GM21786 (cell line): ENCODE results near the gene CAPZB.

Experiments used
- ATAC-seq: cut with Tn5 transposase; IDR thresholded peaks from one replicate; pipeline ENCODE4 v1.9.1; 2021; ENCODE audit not compliant: unreplicated experiment

Gene CAPZB

DNA sequence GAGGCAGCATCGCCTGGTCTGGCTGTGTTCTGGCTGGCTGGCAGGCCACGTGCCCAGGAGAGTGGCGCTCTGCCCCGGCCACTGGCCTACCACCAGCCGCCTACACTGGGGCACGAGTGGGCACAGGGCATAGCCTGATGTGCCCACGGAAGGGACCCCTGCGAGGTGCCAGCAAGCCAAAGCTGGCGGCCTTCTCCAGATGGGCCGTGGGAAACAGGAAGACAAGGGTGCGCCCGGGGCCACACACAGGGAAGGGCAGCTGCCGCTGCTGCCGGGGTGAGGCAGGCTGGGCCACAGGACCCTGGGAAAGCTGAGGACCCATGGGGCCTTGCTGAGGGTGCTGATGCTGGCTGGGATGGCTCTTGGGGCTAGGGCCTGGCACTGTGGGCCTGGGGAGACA is 132.5 kb downstream of the CAPZB start:
- ATAC-seq = no peak

DNA sequence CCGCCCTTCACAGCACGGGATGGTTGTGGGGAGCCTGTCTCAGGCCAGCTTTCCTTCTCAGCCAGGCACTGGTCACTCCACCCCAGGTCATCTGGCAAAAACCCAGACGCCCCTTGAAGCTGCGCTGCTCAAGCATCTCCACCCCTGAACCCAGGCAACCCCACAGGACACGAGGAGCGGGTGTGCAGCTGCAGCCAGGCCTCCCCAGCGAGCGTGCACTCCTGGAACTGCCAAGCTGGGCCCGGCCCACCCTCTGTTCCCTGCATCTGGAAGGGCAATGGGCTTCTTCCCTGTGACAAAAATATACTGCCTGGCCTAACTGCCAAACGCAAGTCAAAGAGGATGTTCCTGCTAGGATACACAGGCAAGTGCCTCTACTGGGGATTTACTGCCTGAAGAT is 133.5 kb downstream of the CAPZB start:
- no peak for ATAC-seq

DNA sequence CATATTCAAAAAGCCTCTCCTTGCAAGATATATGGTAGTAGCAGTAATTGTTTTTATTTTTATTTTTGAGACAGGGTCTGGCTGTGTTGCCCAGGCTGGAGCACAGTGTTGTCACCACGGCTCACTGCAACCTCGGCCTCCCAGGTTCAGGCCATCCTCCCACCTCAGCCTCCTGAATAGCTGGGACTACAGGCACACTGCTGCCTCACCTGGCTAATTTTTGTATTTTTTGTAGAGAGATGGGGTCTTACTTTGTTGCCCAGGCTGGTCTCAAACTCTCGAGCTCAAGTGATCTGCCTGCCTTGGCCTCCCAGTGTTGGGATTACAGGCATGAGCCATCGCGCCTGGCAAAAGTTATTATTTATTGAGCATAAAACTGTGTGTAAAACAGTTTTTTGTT is 134.8 kb downstream of the CAPZB start:
- no peak for ATAC-seq

DNA sequence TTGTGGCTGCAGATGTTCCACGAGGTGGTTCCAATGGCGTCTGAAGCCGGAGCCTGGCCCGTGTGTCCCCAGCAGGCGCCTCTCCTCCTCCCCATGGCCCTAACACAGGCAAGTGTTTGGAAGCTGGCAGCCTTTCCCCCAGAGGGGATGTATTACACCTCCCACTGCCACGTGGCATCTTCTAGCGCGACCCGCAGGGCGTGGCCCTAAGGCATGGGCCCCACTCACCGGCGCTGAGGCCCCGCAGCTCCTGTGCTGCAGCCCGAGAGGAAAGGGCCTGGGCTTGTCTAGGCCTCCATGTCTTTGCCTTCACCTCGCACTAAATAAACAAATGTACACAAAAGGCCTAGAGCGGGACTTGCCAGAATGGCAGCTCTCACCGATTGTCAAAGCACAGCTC is 135.3 kb downstream of the CAPZB start:
- ATAC-seq = no peak

DNA sequence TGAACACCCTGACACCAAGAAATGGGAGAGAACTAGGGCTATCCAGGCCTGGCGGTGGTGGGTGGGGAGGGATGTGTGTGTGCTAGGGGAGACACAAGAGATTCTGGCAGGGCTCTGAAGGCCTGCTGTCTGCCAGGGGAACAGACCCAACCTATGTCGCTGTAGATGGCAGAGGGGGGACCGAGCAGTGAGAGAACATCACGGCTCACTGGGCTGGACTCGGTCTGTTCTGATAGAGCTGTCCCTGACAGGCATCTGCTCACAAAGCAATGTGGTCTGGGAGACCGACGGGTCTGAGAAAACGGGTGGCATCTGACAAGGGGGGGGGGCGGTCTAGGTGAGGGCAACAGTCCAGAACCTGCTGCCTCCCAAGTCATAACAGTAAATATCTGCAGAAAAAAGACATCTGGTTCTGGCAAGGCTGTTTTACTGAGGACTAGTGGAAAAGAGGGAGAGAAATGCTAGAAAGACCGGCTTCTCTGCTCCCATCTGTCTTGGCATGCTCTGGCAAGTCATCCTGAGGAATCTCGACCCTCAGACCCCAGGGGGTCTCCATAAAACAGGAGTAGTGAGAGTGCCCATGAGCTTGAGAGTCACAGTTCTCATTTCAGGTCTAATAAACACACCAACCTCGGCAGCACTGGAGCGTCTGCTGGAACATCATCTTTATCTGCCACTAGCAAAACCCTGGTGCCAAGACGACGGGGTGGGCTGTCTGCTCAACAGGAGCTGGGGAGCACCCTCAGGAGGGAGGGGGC is 136.7 kb downstream of the CAPZB start:
- no peak for ATAC-seq

DNA sequence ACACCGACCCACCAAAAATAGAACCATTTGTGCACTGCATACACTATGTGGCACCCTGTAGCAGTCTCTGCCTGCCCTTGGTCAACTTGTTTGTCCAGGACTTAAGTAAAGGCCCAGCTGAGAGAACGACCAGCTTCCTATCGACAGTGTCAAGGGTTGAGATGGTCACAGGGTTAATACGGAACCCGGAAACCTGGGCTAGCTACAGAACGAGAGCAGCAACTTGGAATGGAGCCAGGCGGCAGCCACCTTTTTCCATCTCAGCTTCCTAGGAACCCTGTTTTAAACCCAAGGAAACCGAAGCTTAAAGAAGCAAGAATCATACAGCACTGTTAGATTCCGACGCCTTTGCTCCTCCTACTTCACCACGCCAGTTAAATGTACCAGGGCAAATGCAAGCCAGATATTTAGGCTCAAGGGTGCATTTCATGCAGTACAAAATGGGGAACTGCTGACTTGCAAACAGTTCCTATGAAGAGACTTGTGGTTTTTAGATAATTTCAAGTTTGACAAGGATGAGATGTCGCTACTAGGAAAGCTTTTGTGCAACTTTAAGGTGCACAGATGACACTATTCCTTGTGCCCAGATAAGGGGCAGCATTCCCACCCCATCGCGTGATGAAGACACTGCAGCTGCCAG is 137.7 kb downstream of the CAPZB start:
- no peak for ATAC-seq

DNA sequence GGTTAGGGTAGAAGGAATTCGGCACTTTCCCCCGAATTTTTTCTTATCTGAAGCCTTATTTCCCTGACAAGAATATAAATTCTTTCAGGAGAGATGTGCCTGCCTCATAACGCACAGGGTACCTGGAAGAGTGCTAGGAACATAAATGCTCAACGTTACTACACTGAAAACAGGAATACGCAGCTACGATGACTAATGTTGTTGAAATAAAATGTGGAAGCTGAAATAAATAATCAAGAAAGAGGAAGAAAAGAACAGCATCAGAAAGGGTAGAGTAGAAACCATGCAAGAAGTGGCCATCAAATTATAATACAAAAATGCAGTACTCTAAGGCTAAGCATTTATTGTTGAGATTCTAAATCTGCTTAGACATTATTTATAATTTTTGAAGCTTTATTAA is 139.3 kb downstream of the CAPZB start:
- no peak for ATAC-seq

DNA sequence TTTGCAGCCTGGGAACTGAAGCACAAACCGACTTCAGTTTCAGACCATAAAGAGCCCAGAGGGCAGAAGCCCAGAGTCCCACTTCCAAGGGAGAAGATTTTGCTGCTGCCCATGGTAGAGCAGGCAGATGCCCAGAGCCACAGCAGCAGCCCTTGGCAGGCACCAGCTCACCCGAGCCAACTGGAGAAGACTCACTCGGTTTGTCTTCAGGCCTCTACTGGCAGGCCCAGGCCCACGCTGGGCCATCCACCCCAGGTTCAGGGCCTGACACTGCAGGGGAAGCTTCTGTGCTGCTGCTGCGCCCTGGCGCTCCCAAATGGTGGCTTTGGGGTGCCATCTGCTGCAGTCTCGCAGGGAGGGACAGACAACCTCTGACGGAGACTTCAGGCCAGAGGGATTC is 139.9 kb downstream of the CAPZB start:
- ATAC-seq = no peak

DNA sequence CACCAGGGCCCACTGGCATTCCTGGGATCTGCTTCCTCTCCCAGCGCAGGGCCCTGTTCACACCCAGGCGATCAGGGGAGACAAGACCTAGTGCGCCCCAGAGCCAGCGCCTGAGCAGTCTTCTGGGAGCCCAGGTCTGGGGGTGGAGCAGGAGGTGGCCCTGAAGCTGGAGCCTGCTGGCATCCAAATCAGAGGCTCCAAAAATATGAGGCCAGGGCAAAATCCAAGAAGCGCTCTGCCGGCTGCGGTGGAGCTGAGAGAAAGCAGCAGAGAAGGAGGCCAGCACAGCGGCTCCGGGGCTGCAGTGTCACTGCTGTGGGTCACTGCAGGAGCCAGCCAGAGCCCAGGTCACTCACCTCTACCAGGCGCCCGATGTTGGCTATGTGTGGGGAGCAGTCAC is 140.5 kb downstream of the CAPZB start:
- ATAC-seq = no peak

DNA sequence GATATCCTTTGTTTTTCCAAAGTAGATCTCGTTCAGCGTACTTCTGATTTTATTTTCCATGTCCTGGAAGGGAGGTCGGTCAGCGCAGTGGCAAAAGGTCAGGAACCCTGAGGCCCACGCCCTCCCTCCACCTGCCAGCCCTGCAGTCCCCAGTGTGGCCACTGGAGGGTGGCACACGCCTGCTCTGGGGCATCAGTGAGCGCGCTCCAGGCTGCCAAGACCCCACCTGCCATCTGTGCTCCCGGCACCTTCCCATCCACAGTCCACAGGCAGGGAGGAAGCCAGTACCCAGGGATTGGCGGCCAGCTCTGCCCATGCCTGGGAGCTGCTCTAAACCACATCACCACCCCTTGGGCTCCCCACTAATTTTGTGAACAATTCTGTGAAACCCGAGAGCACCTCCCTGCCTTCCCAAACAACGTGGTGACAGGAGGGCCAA is 140.9 kb downstream of the CAPZB start:
- ATAC-seq = no peak

DNA sequence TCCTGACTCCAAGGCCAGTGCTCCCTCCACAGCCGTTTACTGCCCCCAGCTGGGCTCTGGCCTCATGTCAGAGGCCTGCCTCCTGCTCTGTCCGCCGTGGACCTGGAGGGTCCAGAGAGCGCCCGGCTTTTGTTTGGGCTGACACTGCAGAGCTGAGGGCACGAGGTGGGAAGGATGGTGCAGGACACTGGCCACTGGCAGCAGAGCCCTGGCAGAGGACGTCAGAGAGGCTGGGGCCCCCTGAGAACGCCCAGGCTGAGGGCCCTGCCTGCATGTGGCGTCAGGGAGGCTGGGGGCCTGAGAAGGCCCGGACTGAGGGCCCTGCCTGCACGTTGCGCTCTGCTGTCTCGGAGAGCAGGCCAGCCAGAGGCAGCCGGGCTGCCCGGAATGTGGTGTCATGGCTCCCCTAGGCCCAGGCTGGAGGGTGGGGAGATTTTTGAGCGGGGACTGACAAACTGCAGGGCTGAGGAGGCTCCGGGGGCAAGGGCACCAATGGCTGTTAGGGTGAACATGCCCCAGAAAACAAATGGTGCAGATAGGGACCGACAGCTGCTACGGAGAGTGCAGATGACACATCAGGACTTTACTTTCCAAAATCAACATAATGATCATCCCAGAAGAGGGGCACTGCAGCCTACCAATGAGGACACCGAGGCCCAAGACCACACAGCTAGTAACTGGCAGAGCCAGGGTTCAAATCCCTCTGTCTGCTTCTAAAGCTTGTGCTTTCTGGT is 141.6 kb downstream of the CAPZB start:
- no peak for ATAC-seq

DNA sequence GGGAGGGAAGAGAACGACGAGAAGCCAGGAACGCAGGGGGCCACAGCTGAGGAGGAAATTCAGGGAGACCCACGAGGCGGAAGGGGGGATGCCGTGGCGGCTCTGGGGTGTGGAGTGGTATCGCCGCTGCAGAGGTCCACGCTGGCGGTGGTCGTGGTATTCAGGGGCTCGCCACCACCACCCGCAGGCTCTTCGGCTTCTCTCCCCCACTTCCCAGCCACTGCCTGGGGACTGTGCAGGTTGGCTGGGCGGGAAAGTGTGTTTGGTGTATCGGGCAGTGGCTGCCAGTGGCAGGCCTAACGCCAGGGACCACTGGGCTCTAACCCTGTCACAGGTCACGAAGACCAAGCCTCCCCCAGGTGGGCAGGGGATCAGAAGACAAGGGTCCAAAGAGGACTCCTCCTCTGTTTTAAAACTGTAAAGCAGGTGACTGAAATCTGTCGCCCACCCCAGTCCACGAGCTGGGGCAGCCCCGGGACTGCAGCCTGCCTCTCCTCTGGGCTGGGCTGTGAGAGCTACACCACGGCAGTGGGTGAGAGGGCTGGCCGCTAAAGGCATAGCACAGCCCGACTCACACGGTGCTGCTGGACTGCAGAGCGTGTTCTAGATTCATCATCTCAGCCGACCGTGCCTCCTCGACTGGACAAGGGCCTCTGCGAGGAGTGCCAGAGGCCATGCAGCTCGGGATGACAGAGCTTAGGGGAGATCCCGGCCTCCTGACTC is 142.3 kb downstream of the CAPZB start:
- no peak for ATAC-seq

DNA sequence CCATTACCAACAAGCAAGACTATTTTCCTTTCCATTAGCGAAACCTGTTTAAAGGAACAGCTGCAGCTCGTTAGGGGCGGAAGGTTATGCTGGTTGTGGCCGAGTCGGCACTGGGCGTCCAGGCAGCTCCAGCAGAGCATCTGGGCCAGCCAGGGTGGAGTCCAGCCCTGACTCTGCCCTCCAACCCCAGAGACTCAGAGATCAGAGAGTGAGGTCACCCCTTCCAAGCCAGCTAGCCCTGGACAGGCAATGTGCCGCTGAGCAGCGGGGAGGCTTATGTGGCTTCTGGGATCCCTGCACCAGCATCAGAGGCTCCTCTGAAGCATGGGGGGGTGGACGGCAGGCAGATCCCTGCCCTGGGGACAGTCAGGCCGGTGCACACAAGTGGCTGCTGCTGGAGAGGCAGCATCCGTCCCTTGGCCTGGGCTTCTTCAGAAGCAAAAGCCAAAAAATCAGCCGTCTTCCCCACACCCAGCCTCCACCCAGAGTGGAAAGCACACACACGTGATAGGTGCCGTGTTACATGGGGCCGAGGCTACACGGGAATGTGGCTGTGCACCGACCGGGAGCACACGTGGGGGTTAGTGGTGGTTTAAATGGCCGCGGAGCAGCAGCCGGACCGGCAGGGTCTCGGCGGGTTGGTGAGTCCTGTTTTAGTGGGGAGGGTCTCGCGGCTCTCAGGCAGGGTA is 143.1 kb downstream of the CAPZB start:
- ATAC-seq = no peak

DNA sequence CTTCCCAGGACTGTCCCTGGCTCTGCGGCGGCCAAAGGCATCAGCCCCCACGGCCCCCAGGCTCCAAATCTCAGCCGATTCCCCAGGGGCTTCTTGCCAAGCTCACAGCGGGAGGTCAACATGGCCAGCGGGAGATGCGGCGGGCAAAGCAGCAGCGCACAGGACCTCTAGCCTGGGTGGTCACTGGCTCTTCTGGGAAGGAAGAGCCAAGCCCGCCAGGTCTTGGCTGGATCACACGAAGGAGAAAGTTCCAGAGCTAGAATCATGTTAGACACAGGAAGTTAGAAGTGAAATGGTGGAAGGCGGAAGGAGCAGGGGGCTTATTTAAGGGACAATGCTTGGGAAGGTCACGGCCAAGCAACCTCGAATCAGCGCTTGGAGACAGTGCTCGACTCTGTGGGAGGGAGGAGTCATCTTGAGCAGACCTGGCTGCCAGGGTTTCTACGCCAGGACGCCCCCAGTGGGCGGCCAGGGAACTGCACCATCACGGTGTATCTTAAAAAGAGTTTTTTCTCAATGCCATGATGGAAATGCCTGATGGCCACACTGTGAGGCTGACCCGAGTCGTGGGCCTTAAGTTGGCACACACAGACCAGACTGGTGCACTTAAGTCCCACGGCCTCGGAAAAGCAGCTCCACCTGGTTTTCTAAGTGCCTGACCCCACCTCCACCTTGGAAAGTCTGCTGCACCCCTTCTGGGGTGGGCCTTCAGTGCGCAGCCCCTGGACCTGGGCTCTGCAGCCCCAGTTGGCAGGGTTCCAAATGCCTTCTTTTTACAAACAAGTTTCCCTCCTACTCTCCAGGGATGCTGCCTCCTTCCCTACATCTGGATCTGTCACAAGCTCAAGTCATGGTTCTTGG is 143.9 kb downstream of the CAPZB start:
- no peak for ATAC-seq

DNA sequence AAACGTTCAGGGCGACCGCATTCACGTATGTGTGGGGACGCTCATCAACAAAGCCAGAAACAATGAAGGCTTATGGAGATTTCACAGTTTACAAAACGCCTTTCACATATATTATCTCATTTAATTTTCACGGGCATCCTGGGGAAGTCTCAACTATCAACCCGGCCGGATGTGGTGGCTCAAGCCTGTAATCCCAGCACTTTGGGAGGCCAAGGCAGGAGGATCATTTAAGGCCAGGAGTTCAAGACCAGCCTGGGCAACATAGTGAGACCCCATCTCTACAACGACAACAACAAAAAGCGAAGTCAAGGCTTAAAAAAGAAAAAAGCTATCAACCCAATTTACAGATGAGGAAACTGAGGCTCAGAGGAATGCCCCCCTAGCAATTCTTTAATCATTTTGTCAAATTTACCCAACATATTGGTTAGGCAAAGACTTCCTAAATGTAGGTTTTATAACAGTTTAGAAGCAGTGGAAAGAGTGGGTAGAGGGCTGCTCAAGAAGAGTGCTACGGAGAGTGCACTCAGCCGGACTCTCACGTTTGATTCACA is 144.9 kb downstream of the CAPZB start:
- ATAC-seq = no peak

DNA sequence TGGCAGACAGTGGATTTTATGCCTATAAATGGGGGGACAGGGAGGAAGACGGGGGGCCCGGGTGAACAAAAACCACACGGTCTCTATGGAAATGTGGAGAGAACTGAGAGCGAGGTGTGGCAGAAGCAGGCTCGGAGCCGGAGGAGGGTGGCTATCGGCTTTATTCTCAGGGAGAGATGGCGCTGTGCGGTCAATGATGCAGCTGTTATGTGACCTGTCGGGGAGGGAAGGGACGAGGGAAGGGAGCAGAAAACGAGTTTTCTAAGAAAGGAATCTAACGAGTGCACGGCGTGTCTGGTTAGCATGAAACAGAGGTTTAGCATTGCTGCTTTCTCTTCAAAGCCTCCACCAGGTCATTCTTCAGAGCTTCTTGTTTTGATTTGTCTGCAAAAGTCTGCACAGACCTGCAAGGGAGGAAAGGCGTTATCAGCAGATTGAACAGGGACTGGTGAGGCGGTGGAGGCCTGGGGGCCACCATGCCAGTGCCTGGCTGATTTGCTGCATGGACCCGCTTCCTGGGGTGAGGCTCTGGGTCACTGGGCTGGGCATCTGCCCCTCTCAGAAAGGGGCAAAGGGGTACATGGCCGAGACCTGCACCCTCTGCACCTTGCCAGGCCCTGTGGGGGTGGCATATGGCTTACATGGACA is 146.0 kb downstream of the CAPZB start:
- ATAC-seq = no peak

DNA sequence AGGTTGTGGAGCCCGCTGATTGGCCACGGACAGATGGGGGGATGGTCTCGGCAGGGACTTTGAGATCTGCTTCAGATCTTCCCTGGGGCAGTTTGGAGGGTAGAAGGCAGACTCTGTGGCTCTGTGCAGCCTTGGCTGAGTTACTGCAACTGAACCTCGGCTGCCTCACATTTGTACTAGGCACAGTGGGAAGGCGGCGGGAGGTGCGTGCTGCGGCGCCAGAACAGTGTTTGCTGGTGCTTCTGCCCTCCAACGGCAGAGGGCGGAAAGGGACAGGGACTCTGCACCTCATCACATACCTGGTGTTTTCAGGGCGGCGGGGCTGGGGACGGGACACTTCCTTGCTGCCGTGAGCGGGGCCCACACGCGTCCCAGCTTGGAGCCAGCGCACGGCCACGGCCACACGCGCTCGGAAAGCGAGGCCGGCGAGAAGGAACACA is 147.0 kb downstream of the CAPZB start:
- no peak for ATAC-seq

DNA sequence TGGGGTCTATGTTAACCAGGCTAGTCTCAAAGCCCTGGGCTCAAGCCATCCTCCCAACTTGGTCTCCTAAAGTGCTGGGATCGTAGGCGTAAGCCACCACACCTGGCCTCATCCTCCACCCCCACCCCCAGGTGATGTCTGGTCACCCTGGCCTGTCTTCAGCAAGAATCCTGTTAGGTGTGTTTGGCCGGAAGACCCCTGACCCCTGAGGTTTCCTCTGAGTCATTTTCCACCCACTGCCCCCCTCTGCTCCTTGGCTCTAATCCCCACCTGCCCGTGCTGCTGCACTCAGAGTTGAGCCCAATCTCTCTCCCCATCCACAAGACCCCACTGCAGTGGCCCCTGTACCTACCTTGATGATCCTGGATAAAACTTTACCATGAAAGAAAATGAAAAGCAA is 148.1 kb downstream of the CAPZB start:
- ATAC-seq = no peak

DNA sequence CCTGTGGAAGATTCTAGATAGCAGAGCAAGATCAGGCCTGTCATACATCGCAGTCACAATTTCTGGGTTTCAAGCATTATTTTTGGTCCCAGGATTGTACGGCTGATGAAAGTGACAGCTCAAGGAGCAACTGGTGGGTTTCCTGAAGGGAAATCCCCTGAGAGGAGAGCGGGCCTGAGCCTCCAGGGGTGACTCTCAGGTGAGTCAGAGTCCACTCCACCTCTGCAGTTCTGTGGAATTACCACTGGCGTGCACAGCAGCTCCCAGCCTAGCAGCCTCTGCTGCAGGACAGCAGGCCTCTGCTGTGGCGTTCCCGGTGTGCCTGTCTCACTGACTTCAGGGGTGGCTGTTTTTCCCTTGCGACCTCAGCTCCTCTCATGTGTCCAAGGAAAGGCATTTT is 148.8 kb downstream of the CAPZB start:
- ATAC-seq = no peak
